SK-MEL-5 (cell line): Measurements from ENCODE around the gene TSC2. TPM values are rescaled to one million over a fixed set of nuclear protein-coding genes. Genes with fewer than 3 reads are reported as not detected.
"Not testable (repeated sequence)": the region's sequence is repeated elsewhere in the genome, so short reads cannot be mapped to it uniquely, and the experiment has no call there.

Experiments used
- DNase-seq: peaks from one replicate; pipeline ENCODE4 v3.0.0-alpha.2; 2016; ENCODE audit warnings: low read depth, low spot score
- in situ Hi-C: cut with HindIII; loops from 2 replicates; pipeline ENCODE4 v1.10.0; 2016; ENCODE audit warnings: low sequenced_read_pairs, high pct_unique_total_duplicates, low pct_unique_long_range_greater_than_20kb
- total RNA-seq: library from RNA; depleted of rRNA; stranded (reverse); fragments of >200 nt; shearing (Covaris generic); gene quantifications from 2 replicates; pipeline ENCODE4 v1.2.3, GENCODE V29; 2014

The TSC2 gene
- total RNA-seq, 1 experiment from 2014 or later = 11.6 TPM

- in situ Hi-C loops = no loop called here
- no peak for DNase-seq
Observed at GRCh38 chr16:2086812-2087747, 39.3 kb downstream of the TSC2 start.

DNA sequence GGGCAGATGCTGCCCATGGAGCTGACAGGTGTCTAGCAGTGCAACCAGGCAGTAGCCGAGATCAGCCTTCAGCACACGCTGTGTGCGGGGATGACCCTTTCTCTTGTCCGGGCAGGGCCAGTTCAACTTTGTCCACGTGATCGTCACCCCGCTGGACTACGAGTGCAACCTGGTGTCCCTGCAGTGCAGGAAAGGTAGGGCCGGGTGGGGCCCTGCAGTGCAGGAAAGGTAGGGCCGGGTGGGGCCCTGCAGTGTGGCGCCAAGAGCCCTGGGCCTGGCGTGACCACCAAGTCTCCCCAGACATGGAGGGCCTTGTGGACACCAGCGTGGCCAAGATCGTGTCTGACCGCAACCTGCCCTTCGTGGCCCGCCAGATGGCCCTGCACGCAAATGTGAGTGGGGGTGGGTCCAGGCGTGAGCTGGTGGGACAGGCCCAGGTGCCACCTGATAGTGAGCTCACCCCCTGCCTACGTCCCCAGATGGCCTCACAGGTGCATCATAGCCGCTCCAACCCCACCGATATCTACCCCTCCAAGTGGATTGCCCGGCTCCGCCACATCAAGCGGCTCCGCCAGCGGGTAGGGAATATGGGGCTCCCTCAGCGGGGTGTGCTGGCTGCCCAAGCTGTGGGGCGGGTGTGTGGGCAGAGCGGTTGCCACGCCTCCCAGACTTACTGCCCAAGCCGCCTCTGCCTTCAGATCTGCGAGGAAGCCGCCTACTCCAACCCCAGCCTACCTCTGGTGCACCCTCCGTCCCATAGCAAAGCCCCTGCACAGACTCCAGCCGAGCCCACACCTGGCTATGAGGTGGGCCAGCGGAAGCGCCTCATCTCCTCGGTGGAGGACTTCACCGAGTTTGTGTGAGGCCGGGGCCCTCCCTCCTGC lies 40.2 kb downstream of the TSC2 start:
- no peak for DNase-seq
- in situ Hi-C loops = no loop called here

GRCh38 chr16:2088759-2089358 lies 41.1 kb downstream of the TSC2 start:
- in situ Hi-C loops = no loop called here
- no peak for DNase-seq

GRCh38 chr16:2089706-2090480 lies 42.1 kb downstream of the TSC2 start:
- no peak for DNase-seq
- in situ Hi-C loops = no loop called here

GRCh38 chr16:2090481-2090776 lies 42.6 kb downstream of the TSC2 start:
- DNase-seq = no peak
- in situ Hi-C loops = no loop called here

DNA sequence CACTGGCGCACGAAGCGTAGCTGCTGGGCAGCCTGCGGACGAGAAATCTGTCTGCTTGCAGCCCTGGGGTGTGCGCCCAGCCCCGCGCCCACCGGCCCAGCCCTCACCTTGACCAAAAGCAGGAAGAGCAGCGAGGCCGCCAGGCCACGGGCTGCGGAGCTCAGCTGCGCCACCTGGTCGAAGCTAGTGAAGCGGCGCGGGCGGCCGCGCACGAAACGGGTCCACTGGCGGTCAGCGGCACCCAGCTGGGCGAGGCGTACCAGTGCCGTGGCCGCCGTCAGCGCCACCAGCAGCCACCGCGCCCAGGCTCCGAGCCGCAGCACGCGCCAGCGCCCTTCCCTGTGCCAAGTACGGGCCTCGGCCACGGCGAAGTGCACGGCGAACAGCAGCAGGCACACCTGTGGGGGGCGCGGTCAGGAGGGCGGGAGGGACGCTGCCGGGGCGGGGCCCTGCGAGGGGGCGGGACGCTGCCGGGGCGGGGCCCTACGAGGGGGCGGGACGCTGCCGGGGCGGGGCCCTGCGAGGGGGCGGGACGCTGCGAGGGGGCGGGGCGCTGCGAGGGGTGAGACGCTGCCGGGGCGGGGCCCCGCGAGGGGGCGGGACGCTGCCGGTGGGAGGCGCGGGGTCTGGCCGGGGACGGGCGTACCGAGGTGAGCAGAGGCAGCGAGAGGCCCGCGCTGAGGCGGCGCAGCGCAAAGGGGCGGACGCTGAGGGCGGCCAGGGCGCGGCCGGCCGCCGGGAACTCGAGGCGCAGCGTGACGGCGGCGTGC lies 43.2 kb downstream of the TSC2 start:
- in situ Hi-C loops = no loop called here
- DNase-seq = peak; percentile 15

DNA sequence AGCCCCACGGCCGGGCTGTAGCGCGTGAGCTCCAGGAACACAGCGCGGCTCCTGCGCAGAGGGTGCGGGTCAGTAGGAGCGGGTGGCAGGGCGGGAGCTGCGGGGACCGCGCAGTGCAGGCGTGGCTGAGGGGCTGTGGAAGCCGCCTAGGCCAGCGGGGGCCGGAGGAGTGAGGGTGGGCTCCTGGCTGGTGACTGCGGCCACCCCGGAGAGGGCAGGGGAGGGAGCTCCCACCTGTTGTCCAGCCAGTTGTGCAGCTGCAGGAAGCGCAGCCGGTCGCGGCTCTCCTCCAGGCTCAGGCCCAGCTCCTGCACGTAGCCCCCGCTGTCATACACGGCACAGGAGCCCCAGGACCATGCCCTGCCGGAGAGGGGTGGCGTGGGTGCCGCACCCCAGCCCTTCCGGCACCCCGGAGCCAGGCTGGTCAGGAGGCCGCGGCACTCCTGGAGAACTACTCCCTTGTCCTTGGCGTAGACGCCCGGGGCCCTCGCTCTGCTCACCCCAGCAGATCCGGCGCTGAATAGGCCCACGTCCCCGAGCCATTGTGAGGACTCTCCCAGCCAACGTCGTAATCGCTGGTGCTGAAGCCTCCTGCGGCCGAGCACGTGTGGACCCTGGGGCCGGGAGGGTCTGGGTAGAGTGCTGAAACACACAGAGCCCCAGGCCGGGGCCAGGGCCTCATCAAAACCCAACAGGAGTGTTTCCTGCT lies 43.9 kb downstream of the TSC2 start:
- no peak for DNase-seq
- in situ Hi-C loops = no loop called here

DNA sequence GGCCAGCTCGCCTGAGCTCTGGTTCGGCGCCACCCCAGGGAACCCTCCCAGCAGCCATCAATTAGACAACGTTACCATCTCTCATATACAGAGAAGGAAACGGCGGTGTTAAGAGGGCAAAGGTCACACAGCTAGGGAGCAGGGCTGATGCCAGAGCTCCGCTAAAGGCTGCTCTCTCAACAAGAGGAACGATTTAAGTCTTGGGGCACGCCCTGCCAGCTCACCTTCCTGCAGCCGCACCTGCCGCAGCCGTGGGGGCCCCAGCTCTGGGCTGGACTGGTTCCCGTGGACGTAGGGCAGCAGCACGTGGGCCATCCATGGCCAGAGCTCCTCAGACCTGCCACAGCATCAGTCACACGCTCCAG lies 44.5 kb downstream of the TSC2 start:
- in situ Hi-C loops = no loop called here
- no peak for DNase-seq

GRCh38 chr16:2092866-2093265 lies 45.1 kb downstream of the TSC2 start:
- in situ Hi-C loops = no loop called here
- DNase-seq = no peak

GRCh38 chr16:2093793-2094192 lies 46.0 kb downstream of the TSC2 start:
- in situ Hi-C loops = no loop called here
- DNase-seq = no peak

DNA sequence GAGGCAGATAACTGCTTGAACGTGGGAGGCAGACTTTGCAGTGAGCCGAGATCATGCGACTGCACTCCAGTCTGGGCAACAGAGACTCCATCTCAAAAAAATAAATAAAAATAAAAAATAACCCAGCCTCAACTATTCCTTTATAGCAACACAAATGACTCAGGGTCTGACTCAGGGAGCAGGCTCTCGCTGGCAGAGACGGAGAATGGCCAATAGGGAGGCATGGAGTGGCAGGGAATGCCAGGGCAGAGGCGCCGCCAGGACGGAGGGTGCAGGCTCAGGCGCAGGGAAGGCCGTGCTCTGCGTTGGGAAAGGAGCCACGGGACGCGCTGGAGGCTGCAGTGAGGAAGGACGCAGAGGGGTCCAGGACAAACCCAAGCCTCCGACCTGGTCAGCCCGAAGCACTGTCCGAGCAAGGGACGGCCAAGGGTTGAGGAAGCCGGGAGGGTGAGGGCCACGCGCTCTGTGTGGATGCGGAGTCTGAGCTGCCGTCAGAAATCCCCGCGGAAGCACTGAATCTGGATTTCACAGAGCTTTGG lies 47.6 kb downstream of the TSC2 start:
- in situ Hi-C loops = no loop called here

DNA sequence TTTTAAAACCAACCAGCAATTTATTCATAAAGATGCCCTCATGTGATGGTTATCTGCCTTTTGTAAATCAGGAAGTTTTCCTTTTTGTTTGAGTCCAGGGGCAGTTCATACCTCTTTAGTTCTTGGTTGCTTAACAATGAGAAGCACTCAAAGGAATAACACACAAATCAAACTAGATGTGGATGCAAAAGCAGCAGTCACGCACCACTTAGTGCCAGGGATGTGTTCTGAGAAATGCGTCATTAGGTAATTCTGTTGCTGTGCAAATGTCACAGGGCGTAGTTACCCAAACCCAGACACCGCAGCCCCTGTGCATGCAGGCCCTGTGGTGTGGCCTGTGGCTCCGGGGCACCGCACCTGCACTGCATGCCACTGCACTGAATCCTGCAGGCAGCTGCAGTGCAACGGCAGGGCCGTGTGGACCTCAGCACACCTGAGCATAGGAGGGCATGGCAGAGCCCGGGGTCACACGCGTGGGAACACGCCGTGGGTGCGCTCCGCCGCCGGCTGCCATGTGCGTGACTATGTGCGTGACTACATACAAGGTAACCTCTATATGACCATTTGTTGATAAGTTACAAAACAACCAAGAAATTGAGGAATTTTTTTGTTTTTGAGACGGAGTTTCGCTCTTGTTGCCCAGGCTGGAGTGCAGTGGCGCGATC lies 48.3 kb downstream of the TSC2 start:
- in situ Hi-C loops = no loop called here
- no peak for DNase-seq

More for the DNA sequence above, 47.6 kb downstream of the TSC2 start:
- DNase-seq = no peak

GRCh38 chr16:2096853-2097595 lies 49.2 kb downstream of the TSC2 start:
- in situ Hi-C loops = no loop called here

DNA sequence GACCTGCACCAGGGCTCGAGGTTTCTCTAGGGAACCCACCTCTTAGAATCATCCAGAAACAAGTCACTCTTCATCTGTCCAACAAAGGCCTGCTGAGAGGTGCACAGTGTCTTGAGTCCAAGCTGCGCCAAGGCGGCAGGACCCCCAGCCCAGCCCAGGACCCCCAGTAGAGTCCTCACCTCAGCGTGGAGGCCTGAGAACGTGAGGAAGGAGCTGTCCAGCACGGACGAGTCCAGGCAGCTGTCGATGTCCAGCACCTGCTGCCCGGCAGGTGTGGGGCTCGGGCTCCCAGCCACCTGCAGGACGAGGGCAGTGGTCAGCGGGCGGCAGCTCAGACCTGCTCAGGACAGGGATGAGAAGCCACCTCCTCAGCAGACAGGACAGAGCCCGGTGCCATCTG lies 49.9 kb downstream of the TSC2 start:
- in situ Hi-C loops, DNase-seq: not testable (repeated sequence)

More at GRCh38 chr16:2096853-2097595, 49.2 kb downstream of the TSC2 start:
- DNase-seq = no peak

- not testable (repeated sequence) for DNase-seq
Observed at GRCh38 chr16:2101581-2101980, 53.8 kb downstream of the TSC2 start.

More at GRCh38 chr16:2101581-2101980, 53.8 kb downstream of the TSC2 start:
- in situ Hi-C loops = not testable (repeated sequence)
